HEK293 (cell line): Measurements from ENCODE around the gene MAP3K5.

Source experiments
- CTCF ChIA-PET: fragments of 350-600 bp; formaldehyde crosslinking; extraction: SDS; loops from one replicate; lab custom pipeline; 2021; ENCODE audit warnings: antibody characterized with exemption; lab: Yijun Ruan, JAX
- POLR2A ChIA-PET: fragments of 300-600 bp; formaldehyde crosslinking; extraction: SDS; loops from one replicate; lab custom pipeline; 2020; ENCODE audit warnings: antibody characterized with exemption, inconsistent platforms; lab: Yijun Ruan, JAX
- H3K27ac ChIP-seq: fragments of 200-500 bp; sonication (Bioruptor generic); 2 replicates; pipeline ENCODE4 v1.5.1; 2014; ENCODE audit warnings: low read depth, low read length, control low read depth, inconsistent platforms; ENCODE audit errors: extremely low read depth
- H3K36me3 ChIP-seq, 2 experiments: fragments of 200-500 bp in 1 of 2; sonication (Bioruptor generic) in 1 of 2; 1 replicate in 1 of 2; 2 replicates in 1 of 2; pipeline ENCODE4 v1.5.1; 2014 to 2017; ENCODE audit warnings: inconsistent platforms in 2 of 2, low read length in 2 of 2; ENCODE audit not compliant: control insufficient read depth in 2 of 2, insufficient read depth in 1 of 2
- H3K4me1 ChIP-seq: fragments of 200-500 bp; sonication (Bioruptor generic); 2 replicates; pipeline ENCODE4 v1.5.1; 2014; ENCODE audit warnings: mild to moderate bottlenecking, low read length, inconsistent platforms; ENCODE audit not compliant: control insufficient read depth, insufficient read depth
- H3K4me3 ChIP-seq: 2 replicates; pipeline ENCODE4 v1.5.1; 2011; ENCODE audit warnings: low read depth, mild to moderate bottlenecking, control low read depth, low read length, moderate library complexity
- H3K9me3 ChIP-seq: fragments of 200-500 bp; sonication (Bioruptor generic); 2 replicates; pipeline ENCODE4 v1.5.1; 2014; ENCODE audit warnings: low read depth, low read length, inconsistent platforms; ENCODE audit not compliant: control insufficient read depth, insufficient read depth
- HOXD13 ChIP-seq: sonication (generic); formaldehyde crosslinking; IDR thresholded peaks from 2 replicates; pipeline ENCODE4 v1.8.0; 2022; ENCODE audit warnings: missing genetic modification reagents, borderline replicate concordance
- KLF9 ChIP-seq: fragments of 450-650 bp; formaldehyde crosslinking; IDR thresholded peaks from 2 replicates; pipeline ENCODE4 v1.5.1; 2016; ENCODE audit warnings: missing biosample characterization, missing genetic modification characterization, low read depth
- OVOL3 ChIP-seq: fragments of 450-650 bp; formaldehyde crosslinking; IDR thresholded peaks from 2 replicates; pipeline ENCODE4 v1.5.1; 2016; ENCODE audit warnings: missing biosample characterization, missing genetic modification characterization
- PRDM1 ChIP-seq: fragments of 450-650 bp; formaldehyde crosslinking; IDR thresholded peaks from 2 replicates; pipeline ENCODE4; 2016; ENCODE audit warnings: missing biosample characterization, missing genetic modification characterization
- SALL2 ChIP-seq: fragments of 450-650 bp; formaldehyde crosslinking; IDR thresholded peaks from 2 replicates; pipeline ENCODE4 v1.5.0; 2017; ENCODE audit warnings: missing biosample characterization, mild to moderate bottlenecking, missing genetic modification characterization, borderline replicate concordance
- SETDB1 ChIP-seq: IDR thresholded peaks from one replicate; pipeline ENCODE4 v1.6.1; 2017; ENCODE audit warnings: mild to moderate bottlenecking, low read length, moderate library complexity, mixed read lengths; ENCODE audit not compliant: insufficient read length
- SP3 ChIP-seq: fragments of 450-650 bp; formaldehyde crosslinking; IDR thresholded peaks from 2 replicates; pipeline ENCODE4 v1.5.1; 2016; ENCODE audit warnings: missing biosample characterization, missing genetic modification characterization
- ZBTB21 ChIP-seq: fragments of 450-650 bp; formaldehyde crosslinking; IDR thresholded peaks from 2 replicates; pipeline ENCODE4 v1.5.1; 2017; ENCODE audit warnings: missing biosample characterization, missing genetic modification characterization
- ZBTB44 ChIP-seq: fragments of 450-650 bp; IDR thresholded peaks from 2 replicates; pipeline ENCODE4 v1.5.1; 2018; ENCODE audit warnings: missing biosample characterization, mild to moderate bottlenecking, missing genetic modification characterization
- ZBTB6 ChIP-seq: fragments of 450-650 bp; formaldehyde crosslinking; IDR thresholded peaks from 2 replicates; pipeline ENCODE4 v1.5.1; 2017; ENCODE audit warnings: missing biosample characterization, missing genetic modification characterization
- ZNF112 ChIP-seq: fragments of 450-650 bp; formaldehyde crosslinking; IDR thresholded peaks from 2 replicates; pipeline ENCODE4 v1.5.0; 2017; ENCODE audit warnings: missing biosample characterization, missing genetic modification characterization
- ZNF148 ChIP-seq: fragments of 450-650 bp; formaldehyde crosslinking; IDR thresholded peaks from 2 replicates; pipeline ENCODE4 v1.5.0; 2017; ENCODE audit warnings: missing biosample characterization, missing genetic modification characterization, borderline replicate concordance
- ZNF157 ChIP-seq: fragments of 450-650 bp; formaldehyde crosslinking; IDR thresholded peaks from 2 replicates; pipeline ENCODE4 v1.5.1; 2016; ENCODE audit warnings: missing biosample characterization, missing genetic modification characterization
- ZNF174 ChIP-seq: fragments of 450-650 bp; formaldehyde crosslinking; IDR thresholded peaks from 2 replicates; pipeline ENCODE4 v1.5.0; 2017; ENCODE audit warnings: missing biosample characterization, mild to moderate bottlenecking, missing genetic modification characterization
- ZNF184 ChIP-seq: fragments of 450-650 bp; IDR thresholded peaks from 2 replicates; pipeline ENCODE4 v1.5.1; 2018; ENCODE audit warnings: missing biosample characterization, mild to moderate bottlenecking, missing genetic modification characterization
- ZNF214 ChIP-seq: fragments of 450-650 bp; formaldehyde crosslinking; IDR thresholded peaks from 2 replicates; pipeline ENCODE4 v1.5.1; 2017; ENCODE audit warnings: missing biosample characterization, mild to moderate bottlenecking, missing genetic modification characterization, borderline replicate concordance
- ZNF221 ChIP-seq: fragments of 450-650 bp; formaldehyde crosslinking; IDR thresholded peaks from 2 replicates; pipeline ENCODE4 v1.5.1; 2017; ENCODE audit warnings: missing biosample characterization, missing genetic modification characterization, borderline replicate concordance
- ZNF391 ChIP-seq: fragments of 450-650 bp; formaldehyde crosslinking; IDR thresholded peaks from 2 replicates; pipeline ENCODE4 v1.5.1; 2016; ENCODE audit warnings: low read depth, missing biosample characterization, missing genetic modification characterization, borderline replicate concordance
- ZNF600 ChIP-seq: fragments of 450-650 bp; formaldehyde crosslinking; IDR thresholded peaks from 2 replicates; pipeline ENCODE4 v1.5.1; 2016; ENCODE audit warnings: missing biosample characterization, missing genetic modification characterization
- ZNF610 ChIP-seq: fragments of 450-650 bp; formaldehyde crosslinking; IDR thresholded peaks from 2 replicates; pipeline ENCODE4 v1.5.1; 2016; ENCODE audit warnings: missing biosample characterization, missing genetic modification characterization, borderline replicate concordance
- ZNF621 ChIP-seq: fragments of 450-650 bp; formaldehyde crosslinking; IDR thresholded peaks from 2 replicates; pipeline ENCODE4 v1.5.1; 2017; ENCODE audit warnings: missing biosample characterization, missing genetic modification characterization
- ZNF660 ChIP-seq: fragments of 450-650 bp; IDR thresholded peaks from 2 replicates; pipeline ENCODE4 v1.5.1; 2018; ENCODE audit warnings: missing biosample characterization, mild to moderate bottlenecking, missing genetic modification characterization
- ZNF701 ChIP-seq: fragments of 450-650 bp; formaldehyde crosslinking; IDR thresholded peaks from 2 replicates; pipeline ENCODE4 v1.5.1; 2016; ENCODE audit warnings: missing biosample characterization, missing genetic modification characterization
- ZNF777 ChIP-seq: fragments of 450-650 bp; formaldehyde crosslinking; IDR thresholded peaks from 2 replicates; pipeline ENCODE4 v1.5.1; 2017; ENCODE audit warnings: missing biosample characterization, missing genetic modification characterization, borderline replicate concordance
- ZSCAN16 ChIP-seq: fragments of 450-650 bp; formaldehyde crosslinking; IDR thresholded peaks from 2 replicates; pipeline ENCODE4 v1.5.1; 2016; ENCODE audit warnings: missing biosample characterization, missing genetic modification characterization
- ZSCAN5A ChIP-seq: fragments of 450-650 bp; formaldehyde crosslinking; IDR thresholded peaks from 2 replicates; pipeline ENCODE4 v1.5.1; 2016; ENCODE audit warnings: missing biosample characterization, missing genetic modification characterization

Gene MAP3K5

GRCh38 chr6:136710877-136711552 is 81.3 kb downstream of the MAP3K5 start (continued):
- no peak for TF ChIP-seq SETDB1
- TF ChIP-seq OVOL3 (tag by site-specific recombination) = no peak
- TF ChIP-seq ZNF777 (tag by site-specific recombination) = no peak
- TF ChIP-seq ZNF112 (tag by site-specific recombination) = no peak
- TF ChIP-seq SP3 (tag by site-specific recombination) = no peak
- TF ChIP-seq ZBTB44 (tag by site-specific recombination) = no peak

GRCh38 chr6:136709429-136709828 is 82.8 kb downstream of the MAP3K5 start:
- Histone ChIP-seq H3K4me3 (no peak overlapping the region), H3K9me3 (no peaks in the 10 kb centered on the region), H3K4me1 (no peaks in the 10 kb centered on the region), H3K36me3 (no peaks in the 10 kb centered on the region; a peak in 1 of 3 replicates), H3K27ac (no peak overlapping the region)
- ChIA-PET CTCF (no interaction called here), POLR2A (no interaction called here)
- TF ChIP-seq ZNF660 (no peak), ZNF621 (tag by site-specific recombination) (no peak), ZNF174 (tag by site-specific recombination) (no peak), KLF9 (tag by site-specific recombination) (no peak), ZSCAN5A (tag by site-specific recombination) (no peak), ZBTB6 (tag by site-specific recombination) (no peak), ZNF610 (tag by site-specific recombination) (no peak), ZNF701 (no peak), ZNF600 (tag by site-specific recombination) (no peak), ZNF391 (tag by site-specific recombination) (no peak), ZNF157 (tag by site-specific recombination) (no peak), ZNF214 (no peak), ZNF148 (tag by site-specific recombination) (no peak), ZSCAN16 (tag by site-specific recombination) (no peak), HOXD13 (CRISPR knock-in tag) (no peak), PRDM1 (tag by site-specific recombination) (no peak), SALL2 (no peak), ZBTB21 (no peak), ZNF184 (tag by site-specific recombination) (no peak), ZNF221 (tag by site-specific recombination) (no peak)
